Stomach (tissue), 9 donors: ENCODE measurements around the gene ARHGAP10. TPM values are rescaled to one million over a fixed set of nuclear protein-coding genes. Genes with fewer than 3 reads are reported as not detected.

Experiments
- DNase-seq, 2 donors: peaks; one replicate each; pipeline versions ENCODE4 v3.0.0 to v3.0.0-alpha.2; 2013 to 2019
- H3K27ac ChIP-seq, 5 donors: fragments of 200-600 bp in 4 of 5; sonication (generic) in 4 of 5; one replicate each; pipeline ENCODE4 v1.5.1; 2013 to 2019; ENCODE audit warnings: mild to moderate bottlenecking in 1 of 5, moderate library complexity in 1 of 5
- H3K27me3 ChIP-seq, 3 donors: fragments of 200-600 bp; sonication (generic); one replicate each; pipeline ENCODE4 v1.5.1; 2017 to 2019; ENCODE audit warnings: mixed run types in 1 of 3
- H3K36me3 ChIP-seq, 4 donors: fragments of 200-600 bp; sonication (generic); 1 replicate in 3 of 4; 2 replicates in 1 of 4; pipeline ENCODE4 v1.5.1; 2016 to 2019
- H3K4me1 ChIP-seq, 4 donors: fragments of 200-600 bp; sonication (generic); one replicate each; pipeline ENCODE4 v1.5.1; 2016 to 2019
- H3K4me3 ChIP-seq, 4 donors: fragments of 200-600 bp; sonication (generic) in 3 of 4; one replicate each; pipeline ENCODE4 v1.5.1; 2016 to 2019; ENCODE audit warnings: mild to moderate bottlenecking in 1 of 4
- H3K9me3 ChIP-seq, 4 donors: fragments of 200-600 bp; sonication (generic); one replicate each; pipeline ENCODE4 v1.5.1; 2016 to 2019
- CTCF ChIP-seq, 7 experiments: fragments of 450-650 bp in 4 of 7; fragments of 200-600 bp in 3 of 7; sonication (generic) in 3 of 7; IDR thresholded peaks; one replicate each; pipeline ENCODE4 v1.5.1; 2016 to 2019; ENCODE audit warnings: antibody characterized with exemption in 7 of 7, control low read depth in 2 of 7, mild to moderate bottlenecking in 1 of 7
- EP300 ChIP-seq: sonication (generic); formaldehyde crosslinking; IDR thresholded peaks from one replicate; pipeline ENCODE4 v1.6.1; 2017; ENCODE audit warnings: antibody characterized with exemption
- POLR2A ChIP-seq, 4 donors: fragments of 450-650 bp; IDR thresholded peaks; one replicate each; pipeline ENCODE4 v1.6.1; 2016; ENCODE audit warnings: antibody characterized with exemption in 4 of 4, control low read depth in 2 of 4, mild to moderate bottlenecking in 1 of 4, moderate library complexity in 1 of 4
- POLR2AphosphoS5 ChIP-seq, 3 donors: sonication (generic); formaldehyde crosslinking; IDR thresholded peaks; one replicate each; pipeline ENCODE4 v1.6.1; 2016; ENCODE audit warnings: antibody characterized with exemption in 3 of 3
- WGBS, 5 donors: extraction: QIAGEN DNeasy Blood & Tissue Kit in 3 of 5; methylation state at CpG; one replicate each; pipeline versions ENCODE4 v1.1.5 to v1.1.7; 2013 to 2018; 5-methylcytosine and 5-hydroxymethylcytosine counted together
- intact Hi-C: fragments of 100-400 bp; cut with DNase I; formaldehyde crosslinking; loops from one replicate; pipeline ENCODE4 v1.15.1; 2023; ENCODE audit warnings: low total_unique reads
- polyA plus RNA-seq, 3 donors: library from polyadenylated mRNA; stranded (reverse); fragments of 200-250 nt; gene quantifications; one replicate each; pipeline ENCODE4 v1.2.3, GENCODE V29; 2013
- total RNA-seq, 5 donors: library from RNA; depleted of rRNA; stranded (reverse); fragments of >200 nt; gene quantifications; one replicate each; pipeline versions ENCODE4 v1.1.0 to v1.2.3, GENCODE V29; 2014 to 2016
- donor health status: healthy with polysubstance abuse.
- donor health status: Bipolar disorder and iron deficiency.
- donor health status: healthy.

ARHGAP10 gene
- total and polyA plus RNA-seq, 8 donors = 18.1 to 117 (median 43.9) TPM

GRCh38 chr4:147964266-147964880 lies 232.5 kb downstream of the ARHGAP10 start:
- 60 to 70% (median 67%) methylated on average over 14 of the region's 14 CpGs for WGBS, 5 donors
- peak in 1 of 2 donors; percentile 40 for DNase-seq
- no peak overlapping the region for H3K4me3 ChIP-seq
- TF ChIP-seq POLR2AphosphoS5 (IDR thresholded peaks at IDR 0.05) = no peak
- no peak for TF ChIP-seq CTCF (IDR thresholded peaks at IDR 0.05)
- no peak for TF ChIP-seq EP300
- TF ChIP-seq POLR2A (IDR thresholded peaks at IDR 0.05) = no peak
- intact Hi-C loops = no loop called here
- H3K27me3 ChIP-seq = no peaks in the 10 kb centered on the region
- H3K4me1 ChIP-seq = peaks cover 12 to 45% (median 24%) of the 10 kb centered on the region in 4 donors
- H3K9me3 ChIP-seq = no peaks in the 10 kb centered on the region
- H3K27ac ChIP-seq = peak overlapping the region in 1 of 5 donors; percentile 34
- H3K36me3 ChIP-seq = peaks cover 5 to 31% (median 22%) of the 10 kb centered on the region in 4 donors

- TF ChIP-seq POLR2AphosphoS5 (IDR thresholded peaks at IDR 0.05) (peak in 2 of 3 donors; percentile 25 to 63), EP300 (no peak)
- Histone ChIP-seq H3K27me3 (no peaks in the 10 kb centered on the region), H3K4me3 (no peak overlapping the region), H3K9me3 (no peaks in the 10 kb centered on the region), H3K4me1 (peaks cover 12 to 50% (median 27%) of the 10 kb centered on the region in 4 donors), H3K27ac (peak overlapping the region in 1 of 5 donors; percentile 34), H3K36me3 (peaks cover 5 to 31% (median 22%) of the 10 kb centered on the region in 4 donors)
- peak; percentile 66 to 85 for DNase-seq
- 18 to 65% (median 34%) methylated on average over 3 of the region's 3 CpGs for WGBS, 5 donors
- intact Hi-C loops = no loop called here
Measured at GRCh38 chr4:147965056-147965455, 233.2 kb downstream of the ARHGAP10 start.

- 82 to 98% (median 94%) methylated on average over 1 of the region's 1 CpG for WGBS, 5 donors
- Histone ChIP-seq H3K36me3 (peaks cover 5 to 31% (median 22%) of the 10 kb centered on the region in 4 donors), H3K4me1 (peaks cover 11 to 49% (median 28%) of the 10 kb centered on the region in 4 donors), H3K9me3 (no peaks in the 10 kb centered on the region), H3K27ac (no peak overlapping the region), H3K27me3 (no peaks in the 10 kb centered on the region), H3K4me3 (no peak overlapping the region)
- intact Hi-C loops = no loop called here
- DNase-seq = no peak
- TF ChIP-seq EP300 (no peak), POLR2AphosphoS5 (IDR thresholded peaks at IDR 0.05) (no peak), POLR2A (IDR thresholded peaks at IDR 0.05) (no peak), CTCF (IDR thresholded peaks at IDR 0.05) (no peak)
Measured at GRCh38 chr4:147965873-147966272, 234.0 kb downstream of the ARHGAP10 start.

- Histone ChIP-seq H3K4me3 (no peak overlapping the region), H3K27ac (no peak overlapping the region), H3K4me1 (peaks cover 11 to 41% (median 26%) of the 10 kb centered on the region in 4 donors), H3K36me3 (peaks cover 5 to 30% (median 18%) of the 10 kb centered on the region in 4 donors), H3K9me3 (no peaks in the 10 kb centered on the region), H3K27me3 (no peaks in the 10 kb centered on the region)
- intact Hi-C loops = no loop called here
- WGBS, 5 donors = 75 to 95% (median 88%) methylated on average over 5 of the region's 5 CpGs
- no peak for DNase-seq
- no peak for TF ChIP-seq POLR2AphosphoS5 (IDR thresholded peaks at IDR 0.05)
- TF ChIP-seq EP300 = no peak
- TF ChIP-seq CTCF (IDR thresholded peaks at IDR 0.05) = no peak
- no peak for TF ChIP-seq POLR2A (IDR thresholded peaks at IDR 0.05)
Measured at GRCh38 chr4:147968641-147969040, 236.8 kb downstream of the ARHGAP10 start.
